Occipital lobe (tissue), 2 donors: ENCODE data around the gene TYMP. TPM values are rescaled to one million over a fixed set of nuclear protein-coding genes. Genes with fewer than 3 reads are reported as not detected.
"Not testable (repeated sequence)": the region's sequence is repeated elsewhere in the genome, so short reads cannot be mapped to it uniquely, and the experiment has no call there.

ENCODE experiments used
- DNase-seq: peaks from one replicate; lab custom pipeline; 2025; lab: John Stamatoyannopoulos, UW
- total RNA-seq: library from RNA; depleted of rRNA; stranded (reverse); fragments of >200 nt; gene quantifications from one replicate; pipeline ENCODE4 v1.2.3, GENCODE V29; 2014

Gene TYMP
- total RNA-seq, 1 donor from 2014 or later, result 2.0 TPM

GRCh38 chr22:50540381-50540780, 10.6 kb upstream of the TYMP start:
- no peak for DNase-seq

DNA sequence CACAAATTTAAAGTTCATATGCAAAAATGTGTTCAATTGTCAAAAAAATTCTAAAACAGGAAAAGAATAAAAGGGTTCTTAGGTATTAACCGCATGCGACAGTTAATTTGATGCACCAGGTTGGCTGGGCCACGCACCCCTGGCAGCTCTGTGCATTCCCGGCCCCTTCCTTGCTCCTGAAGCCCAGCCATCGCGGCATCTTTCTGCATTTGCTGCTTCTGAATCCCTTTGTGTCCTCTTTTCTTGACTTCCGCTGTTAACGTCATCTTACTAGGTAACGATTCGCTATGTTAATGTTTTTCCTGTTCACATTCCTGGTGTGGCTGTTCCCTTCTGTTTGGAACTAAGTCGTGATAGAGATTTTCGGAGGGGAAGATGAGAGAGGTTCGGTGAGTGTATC, 8.0 kb upstream of the TYMP start:
- DNase-seq, result no peak

DNA sequence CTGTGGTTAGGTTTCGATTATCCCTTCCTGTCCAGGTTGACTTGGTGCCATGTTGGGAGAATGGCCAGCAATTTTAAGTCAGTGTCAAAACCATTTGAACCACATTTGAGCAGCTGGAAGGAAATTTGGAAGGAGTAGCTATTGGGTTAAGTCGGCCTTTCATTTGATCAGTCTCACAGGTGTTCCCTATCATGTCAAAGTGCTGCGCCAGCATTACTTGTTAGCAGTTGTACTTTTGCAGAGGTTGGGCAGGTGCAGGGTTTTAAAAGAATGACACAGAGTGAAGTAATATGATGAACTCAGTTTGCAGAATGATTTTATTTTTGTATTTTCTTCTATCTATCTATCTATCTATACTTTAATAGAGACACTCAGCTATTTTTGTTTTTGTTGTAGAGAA, 6.4 kb upstream of the TYMP start:
- no peak for DNase-seq

DNA sequence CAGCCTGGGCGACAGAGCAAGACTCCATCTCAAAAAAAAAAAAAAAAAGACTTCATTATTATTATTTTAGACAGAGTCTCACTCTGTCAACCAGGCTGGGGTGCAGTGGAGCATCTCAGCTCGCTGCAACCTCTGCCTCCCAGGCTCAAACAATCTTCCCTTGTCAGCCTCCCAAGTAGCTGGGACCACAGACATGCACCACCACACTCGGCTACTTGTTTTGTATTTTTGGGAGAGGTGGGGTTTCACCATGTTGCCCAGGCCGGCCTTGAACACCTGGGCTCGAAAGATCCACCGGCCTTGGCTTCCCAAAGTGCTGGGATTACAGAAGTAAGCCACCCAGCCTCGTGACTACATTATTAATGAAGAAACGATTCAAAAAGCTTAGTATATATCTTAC, 5.3 kb upstream of the TYMP start:
- DNase-seq, result no peak

DNA sequence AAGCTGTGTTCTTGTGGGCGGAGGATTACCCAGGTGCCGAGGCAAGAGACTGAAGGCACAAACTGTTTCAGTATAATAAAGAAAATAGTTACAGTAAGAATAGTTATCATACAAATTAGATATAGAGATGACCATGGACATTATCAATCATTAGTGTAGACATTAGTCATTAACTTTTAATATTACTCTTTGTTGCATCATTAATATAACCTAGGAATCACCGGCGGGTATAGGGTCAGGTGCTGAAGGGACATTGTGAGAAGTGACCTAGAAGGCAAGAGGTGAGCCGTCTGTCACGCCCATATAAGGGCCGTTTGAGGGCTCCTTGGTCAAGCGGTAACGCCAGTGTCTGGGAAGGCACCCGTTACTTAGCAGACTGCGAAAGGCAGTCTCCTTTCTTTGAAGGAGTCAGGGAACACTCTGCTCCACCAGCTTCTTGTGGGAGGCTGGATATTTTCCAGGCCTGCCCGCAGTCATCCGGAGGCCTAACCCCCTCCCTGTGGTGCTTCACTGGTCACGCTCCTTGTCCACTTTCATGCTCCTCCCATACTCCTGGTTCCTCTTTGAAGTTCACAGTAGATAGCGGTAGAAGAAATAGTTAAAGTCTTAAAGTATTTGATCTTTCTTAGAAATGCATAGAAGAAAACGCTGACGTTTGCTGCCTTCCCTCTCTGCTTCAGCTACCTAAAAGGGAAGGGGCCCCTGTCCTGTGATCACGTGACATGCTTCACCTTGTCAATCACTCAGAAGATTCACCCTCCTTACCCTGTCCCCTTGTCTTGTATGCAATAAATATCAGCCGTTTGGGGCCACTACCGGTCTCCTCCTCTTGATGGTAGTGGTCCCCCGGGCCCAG, 4.3 kb upstream of the TYMP start:
- DNase-seq, result not testable (repeated sequence)

- no peak for DNase-seq
Observed at GRCh38 chr22:50532824-50533796, 3.3 kb upstream of the TYMP start.

DNA sequence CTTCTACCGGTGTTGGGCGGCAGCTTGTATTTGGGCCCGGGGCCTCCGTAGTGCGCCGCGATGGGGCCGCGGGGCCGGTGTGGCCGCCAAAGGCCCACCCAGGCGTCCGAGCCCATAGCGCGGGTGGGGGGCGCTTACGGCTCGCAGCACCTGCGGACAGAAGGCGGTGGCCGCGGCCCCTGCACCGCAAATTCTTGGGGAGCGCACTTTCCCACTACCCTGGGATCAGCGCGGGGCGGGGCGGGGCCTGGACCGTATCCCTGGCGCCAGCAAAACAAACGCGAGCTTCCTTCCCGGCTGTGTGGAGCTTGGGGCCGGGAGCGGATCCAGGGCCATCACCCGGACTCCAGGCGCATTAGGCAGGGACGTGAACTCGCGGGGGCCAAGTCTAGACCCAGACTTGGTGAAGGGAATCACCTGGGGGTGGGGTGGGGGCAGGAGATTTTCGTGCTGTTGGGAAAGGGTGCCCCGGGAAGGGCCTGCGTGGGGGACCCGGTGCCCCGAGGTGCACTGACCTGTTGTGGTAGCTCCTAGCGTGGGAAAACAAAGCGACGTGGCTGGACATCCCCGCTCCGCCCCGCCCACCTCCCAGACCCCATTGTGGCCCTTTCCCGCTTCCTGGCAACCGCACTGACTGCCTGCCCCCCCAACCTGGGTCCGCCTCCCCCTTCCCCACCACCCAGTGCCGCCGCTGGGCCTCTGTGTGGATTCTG, 2.3 kb upstream of the TYMP start:
- no peak for DNase-seq

DNA sequence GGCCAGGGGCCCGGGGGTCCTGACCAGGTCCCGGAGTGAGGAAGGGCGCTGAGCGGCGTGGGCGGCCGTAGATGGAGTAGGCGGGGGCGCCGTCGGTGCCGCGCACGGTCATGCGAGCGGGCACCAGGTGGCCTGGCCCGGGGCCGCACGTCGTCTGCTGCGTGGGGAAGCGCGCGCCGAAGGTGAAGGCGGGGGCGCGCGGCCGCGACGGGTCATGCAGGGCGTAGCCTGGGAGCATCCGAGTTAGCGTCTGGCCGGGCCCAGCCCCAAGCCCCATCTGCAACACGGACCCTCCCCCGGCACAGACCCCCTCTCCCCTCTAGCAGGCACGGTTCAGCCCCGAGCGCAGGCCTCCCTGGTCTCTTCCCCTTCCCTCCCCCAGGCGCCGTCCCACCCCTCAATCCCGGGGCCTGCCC, 1.7 kb upstream of the TYMP start:
- DNase-seq, result no peak

- no peak for DNase-seq
Observed at GRCh38 chr22:50530877-50531545, 1.2 kb upstream of the TYMP start.

DNA sequence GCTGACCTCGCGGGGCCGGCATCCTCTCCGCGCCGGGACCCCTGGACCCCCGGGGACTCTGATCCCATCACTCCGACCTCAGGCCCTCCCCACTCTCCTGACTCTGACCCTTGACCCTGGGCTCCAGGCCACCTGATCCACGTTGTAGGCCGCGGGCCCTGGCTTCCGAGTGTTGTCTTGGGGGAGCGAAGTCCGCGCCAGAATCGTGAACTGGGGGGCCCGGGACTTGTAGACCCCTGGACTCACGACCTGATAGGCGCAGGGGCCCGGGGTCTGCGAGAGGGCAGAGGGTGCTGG, 716 bp upstream of the TYMP start:
- DNase-seq, result no peak

DNA sequence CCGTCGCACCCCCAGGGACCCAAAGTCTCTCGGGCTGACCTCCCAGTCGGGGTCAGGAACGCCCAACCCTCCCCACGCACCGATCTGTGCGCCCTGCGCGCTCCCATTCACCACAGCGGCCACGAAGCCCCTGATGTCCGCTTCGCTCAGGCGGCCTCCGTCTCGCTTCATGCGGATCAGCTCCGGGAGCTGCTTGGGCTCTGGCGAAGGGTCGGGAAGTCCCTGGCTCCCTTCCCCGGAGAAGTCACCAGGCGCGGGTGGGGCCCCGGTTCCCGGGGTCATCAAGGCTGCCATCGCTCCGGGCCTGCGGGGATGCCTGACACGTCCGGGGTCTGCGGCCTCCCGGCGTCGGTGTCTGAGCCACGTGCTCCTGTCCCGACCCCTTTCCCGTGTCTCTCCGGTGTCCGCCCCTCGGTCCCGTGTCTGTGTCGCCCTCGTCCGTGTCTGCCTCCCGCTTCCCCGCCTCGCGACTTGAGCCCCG, 356 bp downstream of the TYMP start:
- DNase-seq, result no peak

GRCh38 chr22:50528682-50529415, 963 bp downstream of the TYMP start:
- DNase-seq, result no peak

DNA sequence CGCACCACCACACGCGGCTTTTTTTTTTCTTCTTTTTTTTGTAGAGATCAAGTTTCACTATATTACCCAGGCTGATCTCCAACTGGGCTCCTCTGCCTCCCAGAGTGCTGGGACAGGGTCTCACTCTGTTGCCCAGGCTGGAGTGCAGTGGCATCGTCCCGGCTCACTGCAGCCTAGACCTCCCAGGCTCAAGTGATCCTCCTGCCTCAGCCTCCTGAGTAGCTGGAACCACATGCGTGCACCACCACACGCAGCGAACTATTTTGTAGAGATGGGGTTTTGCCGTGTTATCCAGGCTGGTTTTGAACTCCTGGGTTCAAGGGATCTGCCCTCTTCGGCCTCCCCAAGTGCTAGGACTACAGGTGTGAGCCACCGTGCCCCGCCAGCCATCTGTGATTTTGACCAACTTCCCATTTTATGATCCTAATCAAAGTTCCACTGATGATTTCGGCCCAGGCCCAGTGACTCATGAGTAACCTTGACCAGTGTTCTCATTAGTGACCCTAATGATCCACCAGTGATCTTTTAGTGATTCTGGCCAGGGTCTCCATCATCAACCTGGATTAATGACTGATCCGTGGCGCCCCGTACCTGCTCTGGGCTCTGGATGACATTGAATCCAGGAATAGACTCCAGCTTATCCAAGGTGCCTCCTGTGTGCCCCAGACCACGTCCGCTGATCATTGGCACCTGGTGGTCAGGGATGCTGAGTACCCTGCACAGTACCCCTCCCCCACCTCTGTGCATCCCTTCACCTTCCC, 1.7 kb downstream of the TYMP start:
- DNase-seq, result no peak

DNA sequence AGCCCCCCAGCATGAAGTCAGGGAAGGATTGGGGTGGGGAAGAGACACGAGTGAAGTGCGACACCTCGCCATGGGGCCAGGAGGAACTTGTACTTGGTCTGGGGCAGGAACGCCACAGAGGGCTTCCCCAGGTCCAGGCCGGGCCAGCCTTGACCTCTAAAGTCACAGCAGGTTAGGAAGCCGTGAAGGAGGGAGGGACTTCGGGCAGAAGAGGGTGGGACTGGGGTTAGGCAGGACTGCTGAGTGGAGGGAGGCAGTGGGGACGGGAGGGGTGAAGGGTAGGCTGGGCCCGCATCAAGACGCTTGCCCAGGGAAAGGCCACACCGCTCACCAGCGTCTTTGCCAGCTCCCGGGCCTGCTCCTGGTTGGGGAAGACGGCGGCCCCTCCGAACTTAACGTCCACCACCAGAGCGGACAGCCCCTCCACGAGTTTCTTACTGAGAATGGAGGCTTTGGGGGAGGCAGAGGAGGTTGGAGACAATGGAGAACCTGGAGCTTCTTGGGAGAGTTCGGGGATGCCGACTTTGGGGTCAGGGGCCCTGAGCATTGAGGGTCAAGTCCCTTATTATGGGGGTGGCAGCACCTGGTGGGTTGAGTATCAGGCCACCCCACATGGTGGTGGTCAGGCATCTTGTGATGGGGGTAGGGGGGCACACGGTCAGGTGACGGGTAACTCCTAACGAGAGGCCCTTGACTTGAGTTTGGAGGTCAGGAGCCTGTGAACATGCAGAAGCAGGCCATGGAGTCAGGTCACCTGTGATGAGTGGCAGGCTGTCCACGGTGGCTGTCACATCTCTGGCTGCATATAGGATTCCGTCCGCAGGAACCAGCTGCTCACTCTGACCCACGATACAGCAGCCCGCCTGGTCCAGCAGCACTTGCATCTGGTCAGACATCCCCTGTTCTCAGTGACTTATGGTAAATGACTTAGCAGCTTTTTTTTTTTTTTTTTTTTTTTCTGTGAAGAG, 2.7 kb downstream of the TYMP start:
- DNase-seq, result no peak

GRCh38 chr22:50526108-50526833, 3.5 kb downstream of the TYMP start:
- peak; percentile 63 for DNase-seq

- DNase-seq, result no peak
Observed at GRCh38 chr22:50525858-50526107, 4.0 kb downstream of the TYMP start.

DNA sequence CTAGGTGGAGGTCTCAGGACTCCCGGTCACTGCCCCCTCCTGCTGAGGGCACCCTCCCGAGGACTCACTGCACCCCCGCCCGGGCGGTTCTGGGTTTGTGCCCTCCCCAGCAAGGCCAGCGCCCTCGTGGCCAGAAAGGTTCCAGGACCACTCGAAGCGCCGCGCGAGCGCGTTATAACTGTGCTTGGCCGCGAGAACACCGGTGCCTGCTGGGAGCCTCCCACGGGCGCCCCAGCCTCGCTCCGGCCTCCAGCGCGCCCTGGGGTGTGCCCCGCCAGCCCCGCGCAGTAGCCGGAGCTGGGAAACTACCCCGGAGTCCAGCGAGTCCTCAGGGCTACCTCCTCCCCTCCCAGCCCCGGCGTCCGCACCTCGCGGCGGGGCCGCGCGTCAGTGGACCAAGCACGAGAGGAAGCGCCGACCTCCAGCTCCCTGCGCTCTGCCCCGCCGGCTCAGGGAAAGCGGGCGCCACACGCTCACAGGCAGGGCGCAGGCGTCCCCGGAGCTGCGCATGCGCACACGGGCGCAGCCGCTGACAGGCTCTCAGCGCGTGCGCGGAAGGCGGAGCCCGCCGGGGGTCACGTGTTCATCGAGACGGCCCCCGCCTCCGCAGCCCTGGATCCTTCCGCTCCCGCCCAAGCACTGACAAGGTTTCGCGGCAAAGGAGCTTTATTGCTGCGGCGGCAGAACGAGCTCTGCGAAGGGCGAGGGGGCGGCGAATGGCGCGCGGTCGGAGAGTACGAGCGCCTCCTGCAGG, 4.5 kb downstream of the TYMP start, which contains the start of gene SCO2:
Gene SCO2 (minus strand): TSS at position 495 of the 754 bp plus-strand sequence. CDS start 1,187 bp downstream, outside the sequence.
- DNase-seq, result peak; percentile 91
